HCT116 (cell line): ENCODE results near the gene IGFL3. TPM values are rescaled to one million over a fixed set of nuclear protein-coding genes. Genes with fewer than 3 reads are reported as not detected.

Source experiments
- ATAC-seq: fragments of 200-7000 bp; cut with Tn5 transposase; 2 replicates; pipeline ENCODE4 v1.9.1; 2020; ENCODE audit warnings: mild to moderate bottlenecking, moderate library complexity
- BruUV-seq: library from RNA; stranded (reverse); fragments of 400-500 nt; replicated peaks from 2 replicates; lab custom pipeline; 2021; lab: Mats Ljungman, UMichigan
- CTCF ChIA-PET: fragments of 300-600 bp; sonication (Branson Sonifier 250); formaldehyde crosslinking; loops from one replicate; lab custom pipeline; 2021; ENCODE audit warnings: antibody characterized with exemption; lab: Charles Lee
- POLR2A ChIA-PET: fragments of 300-600, 350-600 bp; sonication (Branson Sonifier 250); formaldehyde crosslinking; loops from one replicate; lab custom pipeline; 2021; ENCODE audit warnings: antibody characterized with exemption; lab: Charles Lee
- RAD21 ChIA-PET, 2 experiments: fragments of 300-600 bp; sonication (Branson Sonifier 250); formaldehyde crosslinking; loops; one replicate each; lab custom pipeline; 2023; ENCODE audit warnings: low total read pairs in 2 of 2; ENCODE audit not compliant: uncharacterized antibody in 2 of 2, unreplicated experiment in 2 of 2, low non-redundant PET in 1 of 2; lab: Charles Lee
- DNase-seq: peaks from one replicate; pipeline ENCODE4 v3.0.0-alpha.2; 2010; ENCODE audit warnings: low read depth, low spot score
- H2AFZ ChIP-seq: fragments of 200-600 bp; shearing (Covaris generic), sonication (generic); 2 replicates; pipeline ENCODE4 v1.6.1; 2017; ENCODE audit warnings: low read depth, mixed run types, mixed read lengths, antibody characterized with exemption, low read length; ENCODE audit not compliant: poor library complexity, severe bottlenecking
- H3K27ac ChIP-seq: 2 replicates; pipeline ENCODE4 v1.5.1; 2012; ENCODE audit warnings: low read depth, low read length
- H3K27me3 ChIP-seq: fragments of 200-600 bp; sonication (generic); 2 replicates; pipeline ENCODE4 v1.6.1; 2016; ENCODE audit warnings: mixed run types, low read length, mixed read lengths; ENCODE audit not compliant: insufficient read depth
- H3K36me3 ChIP-seq, 2 experiments: fragments of 200-500 bp in 1 of 2; fragments of 200-600 bp in 1 of 2; sonication (Bioruptor generic) in 1 of 2; sonication (generic) in 1 of 2; 2 replicates each; pipeline versions ENCODE4 v1.5.1 to v1.6.1; 2014 to 2016; ENCODE audit warnings: low read length in 2 of 2, inconsistent platforms in 1 of 2, mixed read lengths in 1 of 2, mixed run types in 1 of 2; ENCODE audit not compliant: insufficient read depth in 2 of 2, control insufficient read depth in 1 of 2
- H3K4me1 ChIP-seq, 2 experiments: fragments of 200-600 bp in 1 of 2; sonication (generic) in 1 of 2; 2 replicates each; pipeline versions ENCODE4 v1.5.1 to v1.6.1; 2012 to 2017; ENCODE audit warnings: low read length in 2 of 2, inconsistent platforms in 1 of 2, mild to moderate bottlenecking in 1 of 2, mixed read lengths in 1 of 2, mixed run types in 1 of 2, moderate library complexity in 1 of 2; ENCODE audit not compliant: insufficient read depth in 2 of 2, control insufficient read depth in 1 of 2
- H3K4me2 ChIP-seq: fragments of 200-600 bp; sonication (generic); 2 replicates; pipeline ENCODE4 v1.6.1; 2017; ENCODE audit warnings: mixed run types, low read length, mixed read lengths
- H3K4me3 ChIP-seq, 2 experiments: fragments of 200-600 bp in 1 of 2; sonication (generic) in 1 of 2; replicated peaks in 1 of 2; 2 replicates each; pipeline ENCODE4 v1.5.1; 2011 to 2016; ENCODE audit warnings: low read length in 2 of 2, control low read depth in 1 of 2, low read depth in 1 of 2, mild to moderate bottlenecking in 1 of 2, mixed read lengths in 1 of 2, mixed run types in 1 of 2
- H3K79me2 ChIP-seq: fragments of 200-600 bp; sonication (generic); 2 replicates; pipeline ENCODE4 v1.6.1; 2017; ENCODE audit warnings: mild to moderate bottlenecking, mixed run types, low read length, moderate library complexity, mixed read lengths; ENCODE audit not compliant: insufficient read depth
- H3K9ac ChIP-seq: fragments of 200-600 bp; sonication (generic); 2 replicates; pipeline ENCODE4 v1.6.1; 2016; ENCODE audit warnings: low read length, mixed read lengths
- H3K9me2 ChIP-seq: fragments of 200-600 bp; sonication (generic), shearing (Covaris generic); 2 replicates; pipeline ENCODE4 v1.6.1; 2017; ENCODE audit warnings: mixed run types, mild to moderate bottlenecking, moderate library complexity; ENCODE audit not compliant: insufficient read depth
- H3K9me3 ChIP-seq, 2 experiments: fragments of 200-500 bp in 1 of 2; fragments of 200-600 bp in 1 of 2; sonication (Bioruptor generic) in 1 of 2; sonication (generic) in 1 of 2; 2 replicates each; pipeline ENCODE4 v1.6.1; 2014 to 2017; ENCODE audit warnings: low read length in 2 of 2, mixed read lengths in 2 of 2, inconsistent platforms in 1 of 2, low read depth in 1 of 2, mild to moderate bottlenecking in 1 of 2, mixed run types in 1 of 2, moderate library complexity in 1 of 2; ENCODE audit not compliant: control insufficient read depth in 1 of 2, insufficient read depth in 1 of 2
- H4K20me1 ChIP-seq: fragments of 200-600 bp; sonication (generic), shearing (Covaris generic); 2 replicates; pipeline ENCODE4 v1.6.1; 2017; ENCODE audit warnings: mixed run types, mild to moderate bottlenecking, moderate library complexity; ENCODE audit not compliant: insufficient read depth
- CEBPB ChIP-seq: IDR thresholded peaks from 2 replicates; pipeline ENCODE4 v1.6.1; 2012; ENCODE audit warnings: low read depth
- EGR1 ChIP-seq: IDR thresholded peaks from 2 replicates; pipeline ENCODE4 v1.6.1; 2012; ENCODE audit warnings: low read depth
- ELF1 ChIP-seq: IDR thresholded peaks from 2 replicates; pipeline ENCODE4 v1.6.1; 2012; ENCODE audit warnings: low read depth, borderline replicate concordance
- EZH2 ChIP-seq: fragments of 200-600 bp; sonication (generic); IDR thresholded peaks from 2 replicates; pipeline ENCODE4 v1.6.1; 2017; ENCODE audit warnings: antibody characterized with exemption, mixed run types
- EZH2phosphoT487 ChIP-seq: fragments of 200-600 bp; IDR thresholded peaks from 2 replicates; pipeline ENCODE4 v1.6.1; 2018; ENCODE audit warnings: antibody characterized with exemption, borderline replicate concordance
- JUND ChIP-seq: IDR thresholded peaks from 2 replicates; pipeline ENCODE4 v1.6.1; 2012
- MAX ChIP-seq: IDR thresholded peaks from 2 replicates; pipeline ENCODE4 v1.6.1; 2012
- POLR2A ChIP-seq: IDR thresholded peaks from 2 replicates; pipeline ENCODE4 v1.7.0; 2011; ENCODE audit warnings: borderline replicate concordance; ENCODE audit not compliant: insufficient read depth, insufficient read length; ENCODE audit errors: extremely low read depth
- REST ChIP-seq: IDR thresholded peaks from 2 replicates; pipeline ENCODE4 v1.6.1; 2012; ENCODE audit warnings: low read depth
- SP1 ChIP-seq: IDR thresholded peaks from 2 replicates; pipeline ENCODE4 v1.6.1; 2012; ENCODE audit warnings: low read depth
- SRF ChIP-seq: IDR thresholded peaks from 2 replicates; pipeline ENCODE4 v1.6.1; 2012; ENCODE audit warnings: low read depth
- TCF7L2 ChIP-seq: IDR thresholded peaks from 2 replicates; pipeline ENCODE4 v1.7.0; 2011; ENCODE audit warnings: borderline replicate concordance, inconsistent platforms; ENCODE audit not compliant: insufficient read depth, insufficient read length; ENCODE audit errors: extremely low read depth
- ZBTB33 ChIP-seq: IDR thresholded peaks from 2 replicates; pipeline ENCODE4 v1.6.1; 2011; ENCODE audit warnings: mild to moderate bottlenecking, low read length, moderate library complexity; ENCODE audit not compliant: insufficient replicate concordance; ENCODE audit errors: extremely low read depth
- ZFX ChIP-seq: fragments of 450-650 bp; IDR thresholded peaks from 2 replicates; pipeline ENCODE4 v1.6.1; 2017
- intact Hi-C: fragments of 100-400 bp; cut with micrococcal nuclease; formaldehyde crosslinking; loops from 2 replicates; pipeline ENCODE4 v1.10.0; 2022
- total RNA-seq: library from RNA; stranded (reverse); gene quantifications from one replicate; pipeline ENCODE4 v1.2.1, GENCODE V29; 2021; ENCODE audit not compliant: unreplicated experiment

Gene IGFL3
- total RNA-seq, 1 experiment from 2014 or later = not detected

- RAD21 ChIA-PET = no interaction called here
- Histone ChIP-seq H3K27ac (peak overlapping the region; percentile 73), H4K20me1 (no peaks in the 10 kb centered on the region), H3K4me2 (peak overlapping the region; percentile 44), H3K9me3 (no peaks in the 10 kb centered on the region), H3K4me1 (peaks cover 19 to 29% of the 10 kb centered on the region in 2 experiments), H3K9me2 (no peaks in the 10 kb centered on the region), H3K36me3 (no peaks in the 10 kb centered on the region), H3K79me2 (no peaks in the 10 kb centered on the region), H3K27me3 (no peaks in the 10 kb centered on the region), H3K9ac (0 out of 2 replicates have a peak overlapping the region, but pooled peaks have one; percentile 15), H3K4me3 (0 out of 4 replicates have a peak overlapping the region, but pooled peaks of 1 of the 2 experiments have one; percentile 12), H2AFZ (peak overlapping the region; percentile 26)
- POLR2A ChIA-PET = no interaction called here
- DNase-seq = peak; percentile 73
- CTCF ChIA-PET = no interaction called here
- peak; percentile 65 for TF ChIP-seq TCF7L2
- TF ChIP-seq MAX = peak; percentile 50; the same call in 1 of the 2 replicates
- peak; percentile 9; the same call in 1 of the 2 replicates for TF ChIP-seq JUND
- no peak for TF ChIP-seq ZFX
- TF ChIP-seq SP1 = peak; percentile 48; the same call in 1 of the 2 replicates
- peak; percentile 98 for TF ChIP-seq SRF
- TF ChIP-seq REST = no peak
- TF ChIP-seq ELF1 = peak; percentile 31; the same call in 1 of the 2 replicates
- no peak for TF ChIP-seq EZH2phosphoT487
- no peak for TF ChIP-seq EGR1
- TF ChIP-seq EZH2 = no peak
- TF ChIP-seq ZBTB33 = no peak
- no peak for TF ChIP-seq CEBPB
- TF ChIP-seq POLR2A = peak; percentile 78
- BruUV-seq = no TSS peak
- peak; percentile 84; the same call in 1 of the 2 replicates for ATAC-seq
- intact Hi-C loops = no loop called here
Observed at GRCh38 chr19:46133101-46133627, 8.7 kb upstream of the IGFL3 start.
